Esophagus (tissue), 2 donors: ENCODE data around the gene TCF21. TPM values are rescaled to one million over a fixed set of nuclear protein-coding genes. Genes with fewer than 3 reads are reported as not detected.

Source experiments
- H3K27ac ChIP-seq, 2 donors: one replicate each; pipeline ENCODE4 v1.5.1; 2013; ENCODE audit warnings: low read depth in 2 of 2, mild to moderate bottlenecking in 2 of 2, inconsistent platforms in 1 of 2, low read length in 1 of 2, moderate library complexity in 1 of 2
- H3K27me3 ChIP-seq, 2 donors: one replicate each; pipeline ENCODE4 v1.6.1; 2013; ENCODE audit warnings: low read length in 2 of 2, control low read depth in 1 of 2, mild to moderate bottlenecking in 1 of 2; ENCODE audit not compliant: insufficient read depth in 2 of 2, control insufficient read depth in 1 of 2
- H3K36me3 ChIP-seq, 2 donors: one replicate each; pipeline ENCODE4 v1.6.1; 2013; ENCODE audit warnings: low read length in 1 of 2; ENCODE audit not compliant: control insufficient read depth in 2 of 2, insufficient read depth in 2 of 2
- H3K4me1 ChIP-seq, 2 donors: one replicate each; pipeline ENCODE4 v1.6.1; 2013; ENCODE audit warnings: low read length in 1 of 2; ENCODE audit not compliant: control insufficient read depth in 2 of 2, insufficient read depth in 2 of 2
- H3K4me3 ChIP-seq, 2 donors: one replicate each; pipeline ENCODE4 v1.5.1; 2013; ENCODE audit warnings: low read length in 2 of 2, mild to moderate bottlenecking in 2 of 2, low read depth in 1 of 2, moderate library complexity in 1 of 2
- H3K9me3 ChIP-seq, 2 donors: one replicate each; pipeline ENCODE4 v1.6.1; 2013; ENCODE audit warnings: mild to moderate bottlenecking in 2 of 2, low read depth in 1 of 2, low read length in 1 of 2, moderate library complexity in 1 of 2; ENCODE audit not compliant: control insufficient read depth in 2 of 2, insufficient read depth in 1 of 2
- WGBS, 2 donors: extraction: QIAGEN DNeasy Blood & Tissue Kit; methylation state at CpG; one replicate each; pipeline ENCODE4 v1.1.7; 2013; 5-methylcytosine and 5-hydroxymethylcytosine counted together
- polyA plus RNA-seq, 2 donors: library from polyadenylated mRNA; stranded (reverse); fragments of 200-250 nt; gene quantifications; one replicate each; pipeline ENCODE4 v1.2.3, GENCODE V29; 2013
- donor health status: healthy with polysubstance abuse.
- donor health status: Bipolar disorder and iron deficiency.

TCF21 gene
- 1 to 10 TPM; 1.2 to 1.9 TPM for polyA plus RNA-seq

DNA sequence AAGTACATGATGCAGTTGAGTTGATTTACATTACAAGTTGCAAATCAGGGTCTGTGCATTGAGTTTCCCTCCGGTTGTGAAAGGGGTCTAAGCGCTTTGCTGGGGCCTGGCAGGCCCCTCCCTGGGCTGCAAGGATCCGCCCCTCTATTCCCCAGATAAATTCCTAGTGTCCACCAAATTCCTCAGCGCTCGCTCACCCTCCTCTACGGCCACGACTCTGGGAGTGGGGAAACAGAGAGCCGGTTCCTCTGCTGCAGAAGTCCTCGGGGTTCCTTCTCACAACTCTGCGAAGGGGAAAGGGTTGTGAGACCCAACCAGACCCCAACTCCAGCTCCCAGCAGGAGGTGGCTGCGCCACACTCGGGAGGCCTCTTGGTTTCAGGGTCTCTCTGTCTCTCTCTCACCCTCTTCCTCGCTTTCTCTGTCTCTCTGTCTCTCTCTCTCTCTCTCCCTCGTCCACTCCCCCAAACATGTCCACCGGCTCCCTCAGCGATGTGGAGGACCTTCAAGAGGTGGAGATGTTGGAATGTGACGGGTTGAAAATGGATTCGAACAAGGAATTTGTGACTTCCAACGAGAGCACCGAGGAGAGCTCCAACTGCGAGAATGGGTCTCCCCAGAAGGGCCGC lies at the start of gene TCF21:
Gene TCF21, plus strand, starts transcription at position 185 of the 628 bp plus-strand sequence. Its CDS starts 285 bp downstream, at position 470.
- peaks cover 0 to 6% of the 10 kb centered on the region in 2 donors for H3K9me3 ChIP-seq
- H3K36me3 ChIP-seq = no peaks in the 10 kb centered on the region
- H3K4me1 ChIP-seq = peaks cover 0 to 4% of the 10 kb centered on the region in 2 donors
- H3K4me3 ChIP-seq = peak within 1 kb of the TSS; percentile 43 to 56
- H3K27me3 ChIP-seq = peaks cover 0 to 20% of the 10 kb centered on the region in 2 donors
- H3K27ac ChIP-seq = peak within 1 kb of the TSS; percentile 81 to 82
- 19 to 27% methylated on average over 22 of the region's 22 CpGs for WGBS, 2 donors

GRCh38 chr6:133841176-133841575 lies 47.7 kb upstream of the TCF21 start:
- 18 to 31% methylated on average over 3 of the region's 3 CpGs for whole genome bisulfite sequencing, 2 donors
- Histone ChIP-seq H3K27me3 (no peaks in the 10 kb centered on the region), H3K27ac (no peak overlapping the region), H3K36me3 (no peaks in the 10 kb centered on the region), H3K4me3 (no peak overlapping the region), H3K4me1 (peaks cover 0 to 4% of the 10 kb centered on the region in 2 donors), H3K9me3 (no peaks in the 10 kb centered on the region)

DNA sequence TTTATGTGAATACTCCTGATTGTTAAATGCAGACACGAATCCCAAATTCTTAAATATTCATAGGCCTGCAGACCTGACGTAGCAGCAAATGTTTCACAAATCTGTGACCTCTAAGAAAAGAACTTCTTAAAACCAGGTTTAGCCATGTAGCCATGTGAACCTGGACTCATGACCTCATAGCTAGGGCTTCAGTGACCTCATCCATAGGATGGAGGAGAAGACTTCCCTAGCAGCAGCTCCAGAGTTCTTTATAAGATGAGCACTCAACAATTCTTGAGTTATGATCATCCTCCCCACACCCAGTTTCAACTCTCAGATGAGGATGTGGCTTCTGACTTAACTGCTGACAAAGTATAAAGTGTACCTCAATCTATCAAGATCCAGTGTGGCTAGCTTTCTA lies 45.8 kb upstream of the TCF21 start:
- no peaks in the 10 kb centered on the region for H3K9me3 ChIP-seq
- WGBS, 2 donors = 92 to 93% methylated on average over 2 of the region's 2 CpGs
- no peaks in the 10 kb centered on the region for H3K27me3 ChIP-seq
- H3K27ac ChIP-seq = no peak overlapping the region
- no peaks in the 10 kb centered on the region for H3K36me3 ChIP-seq
- no peak overlapping the region for H3K4me3 ChIP-seq
- no peaks in the 10 kb centered on the region for H3K4me1 ChIP-seq

DNA sequence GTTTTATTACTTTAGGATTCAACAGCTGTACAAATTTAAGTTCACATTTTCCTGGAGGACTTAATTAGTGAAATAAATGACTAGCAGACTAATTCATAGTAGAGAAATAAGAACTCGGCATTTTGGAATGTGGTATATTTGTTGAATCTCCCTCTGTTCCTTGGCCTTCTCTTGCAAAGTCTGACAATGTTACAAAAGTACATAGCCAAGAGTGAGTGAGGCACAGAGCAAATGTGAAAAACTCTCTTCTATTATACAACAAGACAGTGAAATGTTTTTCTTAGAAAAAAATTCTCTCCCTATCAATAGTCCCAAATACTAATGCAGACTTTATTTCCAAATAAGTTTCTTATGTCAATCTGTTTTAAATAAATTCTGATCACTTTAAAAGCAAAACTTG lies 44.2 kb upstream of the TCF21 start:
- H3K4me1 ChIP-seq = no peaks in the 10 kb centered on the region
- no peak overlapping the region for H3K4me3 ChIP-seq
- WGBS, 2 donors = 46 to 59% methylated on average over 1 of the region's 1 CpG
- H3K27ac ChIP-seq = no peak overlapping the region
- H3K27me3 ChIP-seq = no peaks in the 10 kb centered on the region
- H3K36me3 ChIP-seq = no peaks in the 10 kb centered on the region
- H3K9me3 ChIP-seq = no peaks in the 10 kb centered on the region

DNA sequence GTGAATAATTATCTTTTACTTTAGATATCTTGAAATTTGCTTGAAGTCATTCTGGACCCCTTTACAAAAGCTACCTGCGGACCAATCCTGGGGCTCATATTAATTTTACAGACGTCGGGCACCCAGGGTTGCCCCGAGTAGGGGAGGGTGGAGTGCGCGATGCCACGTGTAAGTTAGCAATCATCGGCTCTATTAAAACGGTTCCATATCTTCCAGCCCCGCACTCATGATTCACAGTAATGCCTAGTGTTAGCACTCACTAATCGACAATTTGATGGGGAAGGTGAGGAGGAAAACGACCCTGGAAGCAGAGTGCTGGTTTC lies 34.9 kb upstream of the TCF21 start:
- H3K4me3 ChIP-seq = no peak overlapping the region
- H3K27me3 ChIP-seq = peaks cover 0 to 8% of the 10 kb centered on the region in 2 donors
- peaks cover 0 to 2% of the 10 kb centered on the region in 2 donors for H3K4me1 ChIP-seq
- H3K36me3 ChIP-seq = no peaks in the 10 kb centered on the region
- peaks cover 0 to 3% of the 10 kb centered on the region in 2 donors for H3K9me3 ChIP-seq
- no peak overlapping the region for H3K27ac ChIP-seq
- 46 to 47% methylated on average over 12 of the region's 12 CpGs for WGBS, 2 donors

DNA sequence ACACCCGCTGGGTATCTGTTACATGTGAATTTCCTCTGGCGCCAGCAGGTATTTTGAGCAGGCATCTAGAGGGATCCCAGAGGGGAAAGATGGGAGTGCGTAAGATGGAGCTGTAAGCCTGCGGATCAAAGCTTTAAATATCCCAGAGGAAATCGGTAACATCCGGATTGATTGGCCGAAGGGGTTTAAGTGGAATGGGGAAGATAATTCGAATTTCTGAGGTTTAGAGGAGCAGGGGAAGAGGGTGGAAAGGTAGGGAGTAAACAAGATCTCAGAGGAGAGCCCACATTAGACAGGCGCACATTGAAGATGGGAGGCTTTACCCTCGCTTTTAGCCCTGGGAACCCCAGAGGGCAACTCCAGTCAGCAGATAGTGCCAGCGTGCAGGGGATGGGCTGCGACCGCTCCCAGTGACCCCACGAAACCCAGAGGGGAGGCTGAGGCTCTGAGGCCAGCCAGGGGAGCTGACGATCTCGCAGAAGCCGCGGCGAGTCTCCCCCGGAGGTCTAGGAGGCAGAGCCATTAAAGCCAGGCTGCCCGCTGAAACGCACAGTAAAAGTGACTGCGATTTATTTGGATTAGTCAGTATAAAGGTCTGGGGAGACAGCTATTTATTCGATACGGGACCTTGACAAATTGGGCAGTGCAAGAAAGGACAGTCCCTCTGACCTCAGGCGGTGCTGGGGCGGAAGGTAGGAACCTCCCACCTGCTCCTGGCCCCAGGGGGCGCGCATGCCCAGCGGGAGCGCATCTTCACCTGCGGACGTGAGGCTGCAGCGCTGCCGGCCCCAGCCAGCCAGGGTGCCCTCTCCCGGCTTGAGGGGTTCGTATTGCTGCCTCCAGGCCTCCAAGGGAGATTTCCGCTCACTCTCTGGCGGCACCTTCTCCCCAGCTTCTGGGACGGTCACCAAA lies 34.3 kb upstream of the TCF21 start:
- WGBS, 2 donors = 13 to 22% methylated on average over 40 of the region's 40 CpGs

DNA sequence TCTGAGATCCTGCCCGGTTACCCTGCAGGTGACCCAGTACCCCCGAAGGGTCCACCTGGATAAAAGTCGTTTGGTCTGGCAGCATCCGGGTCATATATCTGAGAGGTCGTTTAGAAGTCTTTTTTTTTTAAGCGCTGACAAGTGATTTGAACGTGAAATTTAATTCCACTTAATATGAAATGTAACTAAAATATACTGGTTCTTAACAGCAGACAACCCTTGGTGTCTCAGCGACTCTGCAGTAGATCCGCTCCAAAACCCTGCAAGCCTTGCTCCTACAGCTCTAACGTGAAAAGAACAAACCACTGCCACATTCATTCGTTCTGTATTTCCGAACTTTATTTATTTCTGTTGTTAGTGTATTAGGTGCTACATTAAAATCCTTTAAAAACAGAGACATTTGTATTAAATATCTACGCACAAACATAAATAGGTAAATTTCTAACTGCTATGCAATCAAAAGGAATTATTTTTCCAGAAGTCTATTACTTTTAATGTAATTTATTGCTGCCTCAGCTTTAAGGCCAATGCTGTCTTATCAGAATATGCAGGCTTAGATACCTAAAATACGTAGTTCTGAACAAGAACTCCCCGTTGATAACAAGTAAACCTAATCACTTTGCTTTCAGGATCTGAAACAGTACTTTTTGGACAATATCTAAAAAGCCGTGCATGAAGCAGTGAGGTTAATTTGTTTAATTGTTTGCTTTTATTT lies 33.5 kb upstream of the TCF21 start:
- Histone ChIP-seq H3K27ac (no peak overlapping the region), H3K4me3 (no peak overlapping the region), H3K4me1 (peaks cover 0 to 2% of the 10 kb centered on the region in 2 donors), H3K9me3 (peaks cover 0 to 3% of the 10 kb centered on the region in 2 donors), H3K36me3 (no peaks in the 10 kb centered on the region), H3K27me3 (peaks cover 0 to 8% of the 10 kb centered on the region in 2 donors)
- WGBS, 2 donors = 29 to 39% methylated on average over 16 of the region's 16 CpGs

More for the DNA sequence above, 34.3 kb upstream of the TCF21 start:
- Histone ChIP-seq H3K27me3 (peaks cover 0 to 8% of the 10 kb centered on the region in 2 donors), H3K4me3 (no peak overlapping the region), H3K4me1 (peaks cover 0 to 2% of the 10 kb centered on the region in 2 donors), H3K27ac (no peak overlapping the region), H3K36me3 (no peaks in the 10 kb centered on the region), H3K9me3 (peaks cover 0 to 3% of the 10 kb centered on the region in 2 donors)

DNA sequence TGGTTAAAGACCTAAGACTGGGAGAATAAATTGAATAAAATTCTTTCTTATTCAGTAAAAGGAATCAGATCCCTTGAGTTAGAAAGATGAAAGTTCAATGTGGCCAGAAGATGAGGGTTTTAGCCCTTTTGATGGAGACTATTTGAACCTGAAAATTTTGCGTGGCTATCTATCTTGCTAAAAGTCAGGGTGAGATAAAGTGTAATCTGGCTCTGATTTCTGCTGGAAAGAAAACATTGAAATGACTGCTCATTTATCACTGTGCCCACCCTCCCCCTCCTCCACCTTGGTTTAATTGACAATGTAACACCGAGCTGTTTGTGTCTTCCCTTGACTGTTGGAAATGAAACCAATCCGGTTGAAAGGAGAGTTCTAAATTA lies 32.9 kb upstream of the TCF21 start:
- no peaks in the 10 kb centered on the region for H3K36me3 ChIP-seq
- H3K9me3 ChIP-seq = peaks cover 0 to 3% of the 10 kb centered on the region in 2 donors
- H3K4me1 ChIP-seq = peaks cover 0 to 2% of the 10 kb centered on the region in 2 donors
- peaks cover 0 to 8% of the 10 kb centered on the region in 2 donors for H3K27me3 ChIP-seq
- no peak overlapping the region for H3K4me3 ChIP-seq
- WGBS, 2 donors = 29 to 36% methylated on average over 3 of the region's 3 CpGs
- H3K27ac ChIP-seq = no peak overlapping the region

- Histone ChIP-seq H3K27me3 (peaks cover 0 to 8% of the 10 kb centered on the region in 2 donors), H3K4me1 (peaks cover 0 to 2% of the 10 kb centered on the region in 2 donors), H3K27ac (no peak overlapping the region), H3K4me3 (no peak overlapping the region), H3K36me3 (no peaks in the 10 kb centered on the region), H3K9me3 (peaks cover 0 to 3% of the 10 kb centered on the region in 2 donors)
- WGBS, 2 donors = 81 to 83% methylated on average over 2 of the region's 2 CpGs
Observed at GRCh38 chr6:133856911-133857310, 32.0 kb upstream of the TCF21 start.
